GM23338 (cell line): ENCODE data around the gene COL4A2. TPM values are rescaled to one million over a fixed set of nuclear protein-coding genes. Genes with fewer than 3 reads are reported as not detected.
"Not testable (repeated sequence)": the region's sequence is repeated elsewhere in the genome, so short reads cannot be mapped to it uniquely, and the experiment has no call there.

Source experiments
- ATAC-seq: fragments of 200-7000 bp; cut with Tn5 transposase; 3 replicates; pipeline ENCODE4 v1.9.1; 2020
- DNase-seq: peaks from one replicate; pipeline ENCODE4 v3.0.0-alpha.2; 2015; ENCODE audit warnings: low spot score
- H2AFZ ChIP-seq: fragments of 200-600 bp; sonication (generic); 2 replicates; pipeline ENCODE4 v1.8.0; 2016; ENCODE audit warnings: antibody characterized with exemption, mild to moderate bottlenecking, moderate library complexity
- H3F3A ChIP-seq: fragments of 200-600 bp; sonication (generic); replicated peaks from 2 replicates; pipeline ENCODE4 v1.8.0; 2017; ENCODE audit warnings: antibody characterized with exemption, mixed run types, low read depth
- H3K27ac ChIP-seq: fragments of 200-600 bp; sonication (generic); 2 replicates; pipeline ENCODE4 v1.6.1; 2016; ENCODE audit warnings: low read depth
- H3K27me3 ChIP-seq: fragments of 200-600 bp; sonication (generic); 2 replicates; pipeline ENCODE4 v1.8.0; 2016; ENCODE audit warnings: mild to moderate bottlenecking, mixed run types, moderate library complexity; ENCODE audit not compliant: insufficient read depth
- H3K36me3 ChIP-seq: fragments of 200-600 bp; sonication (generic); 2 replicates; pipeline ENCODE4 v1.8.0; 2016; ENCODE audit warnings: mild to moderate bottlenecking; ENCODE audit not compliant: insufficient read depth
- H3K4me1 ChIP-seq: fragments of 200-600 bp; sonication (generic); 2 replicates; pipeline ENCODE4 v1.8.0; 2016; ENCODE audit warnings: mild to moderate bottlenecking, moderate library complexity; ENCODE audit not compliant: insufficient read depth
- H3K4me2 ChIP-seq: fragments of 200-600 bp; sonication (generic); 2 replicates; pipeline ENCODE4 v1.7.1; 2017; ENCODE audit warnings: mixed run types
- H3K4me3 ChIP-seq: fragments of 200-600 bp; sonication (generic); 2 replicates; pipeline ENCODE4 v1.6.1; 2016; ENCODE audit warnings: mixed run types
- H3K79me2 ChIP-seq: fragments of 200-600 bp; sonication (generic); replicated peaks from 2 replicates; pipeline ENCODE4 v1.8.0; 2017; ENCODE audit warnings: mild to moderate bottlenecking; ENCODE audit not compliant: insufficient read depth
- H3K9me2 ChIP-seq: fragments of 200-600 bp; sonication (generic); 2 replicates; pipeline ENCODE4 v1.8.0; 2017; ENCODE audit not compliant: insufficient read depth
- H4K20me1 ChIP-seq: fragments of 200-600 bp; sonication (generic); replicated peaks from 2 replicates; pipeline ENCODE4 v1.8.0; 2017; ENCODE audit warnings: mild to moderate bottlenecking; ENCODE audit not compliant: insufficient read depth
- H3K27ac Mint-ChIP-seq: 2 replicates; pipeline ENCODE4 v1.8.0; 2020; ENCODE audit warnings: inconsistent platforms, mild to moderate bottlenecking, moderate library complexity, mixed read lengths
- H3K27me3 Mint-ChIP-seq: 3 replicates; pipeline ENCODE4 v1.8.0; 2022; ENCODE audit warnings: low read depth, mild to moderate bottlenecking, moderate library complexity, mixed read lengths, inconsistent platforms; ENCODE audit not compliant: insufficient read depth, poor library complexity
- H3K36me3 Mint-ChIP-seq: 3 replicates; pipeline ENCODE4 v1.8.0; 2021; ENCODE audit warnings: low read depth, mild to moderate bottlenecking, inconsistent platforms, moderate library complexity, mixed read lengths
- H3K4me1 Mint-ChIP-seq: 3 replicates; pipeline ENCODE4 v1.8.0; 2020; ENCODE audit warnings: mild to moderate bottlenecking, inconsistent platforms, mixed read lengths
- H3K4me3 Mint-ChIP-seq: 3 replicates; pipeline ENCODE4 v1.8.0; 2021; ENCODE audit warnings: moderate library complexity, mild to moderate bottlenecking, inconsistent platforms, mixed read lengths
- H3K9me3 Mint-ChIP-seq: 3 replicates; pipeline ENCODE4 v1.8.0; 2020; ENCODE audit warnings: moderate library complexity, mild to moderate bottlenecking, inconsistent platforms, mixed read lengths
- CREB1 ChIP-seq: fragments of 250-450 bp; sonication (Bioruptor Pico); IDR thresholded peaks from 2 replicates; pipeline ENCODE4 v1.5.0; 2020; ENCODE audit warnings: low read depth, mild to moderate bottlenecking, moderate library complexity
- CTCF ChIP-seq, 2 experiments: fragments of 200-600 bp in 1 of 2; sonication (generic) in 1 of 2; conservative IDR thresholded peaks; 2 replicates each; pipeline versions ENCODE4 v1.5.1 to v1.6.1; 2016 to 2017; ENCODE audit warnings: antibody characterized with exemption in 2 of 2, low read depth in 2 of 2, mild to moderate bottlenecking in 2 of 2, moderate library complexity in 1 of 2
- JUNB ChIP-seq: IDR thresholded peaks from one replicate; pipeline ENCODE4 v1.6.1; 2016; ENCODE audit warnings: antibody characterized with exemption; ENCODE audit not compliant: unreplicated experiment
- POLR2AphosphoS5 ChIP-seq: IDR thresholded peaks from 2 replicates; pipeline ENCODE4 v1.6.1; 2016; ENCODE audit warnings: antibody characterized with exemption, low read depth
- REST ChIP-seq: IDR thresholded peaks from one replicate; pipeline ENCODE4 v1.6.1; 2018; ENCODE audit warnings: antibody characterized with exemption; ENCODE audit not compliant: unreplicated experiment
- STAT1 ChIP-seq: IDR thresholded peaks from one replicate; pipeline ENCODE4 v1.6.1; 2016; ENCODE audit warnings: antibody characterized with exemption; ENCODE audit not compliant: unreplicated experiment
- ZNF114 ChIP-seq: fragments of 250-450 bp; sonication (Bioruptor Pico); IDR thresholded peaks from 2 replicates; pipeline ENCODE4 v1.5.0; 2020; ENCODE audit warnings: mild to moderate bottlenecking, moderate library complexity
- ZNF331 ChIP-seq: fragments of 250-450 bp; sonication (Bioruptor Pico); IDR thresholded peaks from 2 replicates; pipeline ENCODE4 v1.5.0; 2020; ENCODE audit warnings: low read depth, mild to moderate bottlenecking, moderate library complexity
- polyA plus RNA-seq: library from polyadenylated mRNA; unstranded; fragments of >200 nt; fragmentation: Nextera tagmentation; extraction: Ambion mirVana; gene quantifications from 2 replicates; pipeline ENCODE4 v1.2.1, GENCODE V29; 2016
- total RNA-seq: library from RNA; depleted of rRNA; stranded (reverse); fragments of >200 nt; shearing (Covaris generic); gene quantifications from 2 replicates; pipeline ENCODE4 v1.2.3, GENCODE V29; 2014
- TF ChIP-seq, protein P1 (sequence below): IDR thresholded peaks from 2 replicates; pipeline ENCODE4 v1.6.1; 2016; ENCODE audit warnings: antibody characterized with exemption

COL4A2 gene
- total and polyA plus RNA-seq, 2 experiments from 2014 or later: 37.4 to 131 TPM

DNA sequence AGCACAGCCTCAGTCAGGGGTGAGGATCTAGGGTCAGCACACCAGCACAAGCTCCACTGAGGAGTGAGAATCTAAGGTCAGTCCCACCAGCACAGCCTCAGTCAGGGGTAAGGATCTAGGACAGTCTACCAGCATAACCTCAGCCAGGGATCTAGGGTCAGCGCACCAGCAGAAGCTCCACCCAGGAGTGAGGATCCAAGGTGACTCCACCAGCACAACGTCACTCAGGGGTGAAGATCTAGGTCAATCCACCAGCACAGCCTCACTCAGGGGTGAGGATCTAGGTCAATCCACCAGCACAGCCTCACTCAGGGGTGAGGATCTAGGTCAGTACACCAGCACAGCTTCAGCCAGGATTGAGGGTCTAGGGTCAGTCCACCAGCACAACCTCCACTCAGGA, 189.9 kb downstream of the COL4A2 start (continued):
- no peak for TF ChIP-seq REST
- TF ChIP-seq JUNB: no peak
- TF ChIP-seq CREB1 (CRISPR knock-in tag): no peak
- no peak for TF ChIP-seq CTCF (conservative IDR thresholded peaks at IDR 0.05; ENCODE audit: low read depth in 2 of 2)
- TF ChIP-seq ZNF114 (CRISPR knock-in tag): no peak
- TF ChIP-seq ZNF331 (CRISPR knock-in tag): no peak

DNA sequence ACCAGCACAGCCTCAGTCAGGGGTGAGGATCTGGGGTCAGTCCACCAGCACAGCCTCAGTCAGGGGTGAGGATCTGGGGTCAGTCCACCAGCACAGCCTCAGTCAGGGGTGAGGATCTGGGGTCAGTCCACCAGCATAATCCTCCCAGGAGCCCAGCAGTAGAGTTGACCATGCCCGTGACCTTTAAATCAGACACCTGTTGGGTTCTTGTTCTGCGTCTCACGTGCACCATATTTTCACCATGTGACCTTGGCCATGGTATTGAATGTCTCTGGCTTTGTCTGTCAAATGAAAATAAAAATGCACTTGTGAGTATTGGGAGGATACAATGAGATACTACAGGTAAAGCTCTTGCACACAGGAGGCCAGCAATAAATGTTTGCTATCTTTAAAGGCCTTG, 190.8 kb downstream of the COL4A2 start:
- not testable (repeated sequence) for H3K9me2 ChIP-seq, H3K27me3 Mint-ChIP-seq, H3K9me3 Mint-ChIP-seq, H3K4me3 ChIP-seq, ATAC-seq, H3K27ac ChIP-seq, H3K4me2 ChIP-seq, H3K4me3 Mint-ChIP-seq, H3K4me1 ChIP-seq, DNase-seq, H3F3A ChIP-seq, H3K27ac Mint-ChIP-seq, H3K27me3 ChIP-seq, H2AFZ ChIP-seq, H4K20me1 ChIP-seq, H3K79me2 ChIP-seq, H3K36me3 ChIP-seq, H3K4me1 Mint-ChIP-seq
- H3K36me3 Mint-ChIP-seq: peaks cover 71% of the 10 kb centered on the region

GRCh38 chr13:110498327-110498726, 191.2 kb downstream of the COL4A2 start:
- 0 out of 2 replicates have a peak, but pooled peaks cover 2% of the 10 kb centered on the region for H4K20me1 ChIP-seq

More at GRCh38 chr13:110498327-110498726, 191.2 kb downstream of the COL4A2 start:
- no peak for ATAC-seq
- DNase-seq: no peak
- no peaks in the 10 kb centered on the region for H3K27me3 ChIP-seq
- TF ChIP-seq POLR2AphosphoS5 (no peak), ZNF114 (CRISPR knock-in tag) (no peak), ZNF331 (CRISPR knock-in tag) (no peak), STAT1 (no peak), CTCF (conservative IDR thresholded peaks at IDR 0.05; ENCODE audit: low read depth in 2 of 2) (no peak), JUNB (no peak)
- TF ChIP-seq, protein P1, sequence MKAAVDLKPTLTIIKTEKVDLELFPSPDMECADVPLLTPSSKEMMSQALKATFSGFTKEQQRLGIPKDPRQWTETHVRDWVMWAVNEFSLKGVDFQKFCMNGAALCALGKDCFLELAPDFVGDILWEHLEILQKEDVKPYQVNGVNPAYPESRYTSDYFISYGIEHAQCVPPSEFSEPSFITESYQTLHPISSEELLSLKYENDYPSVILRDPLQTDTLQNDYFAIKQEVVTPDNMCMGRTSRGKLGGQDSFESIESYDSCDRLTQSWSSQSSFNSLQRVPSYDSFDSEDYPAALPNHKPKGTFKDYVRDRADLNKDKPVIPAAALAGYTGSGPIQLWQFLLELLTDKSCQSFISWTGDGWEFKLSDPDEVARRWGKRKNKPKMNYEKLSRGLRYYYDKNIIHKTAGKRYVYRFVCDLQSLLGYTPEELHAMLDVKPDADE: no peak
- Mint-ChIP-seq H3K4me3 (no peak overlapping the region), H3K27me3 (peaks cover 3% of the 10 kb centered on the region), H3K36me3 (peaks cover 71% of the 10 kb centered on the region), H3K9me3 (peaks cover 6% of the 10 kb centered on the region), H3K27ac (no peak overlapping the region), H3K4me1 (no peaks in the 10 kb centered on the region)
- no peaks in the 10 kb centered on the region for H3F3A ChIP-seq
- no peak overlapping the region for H3K4me2 ChIP-seq
- no peaks in the 10 kb centered on the region for H3K36me3 ChIP-seq
- no peak overlapping the region for H3K4me3 ChIP-seq
- H2AFZ ChIP-seq: no peak overlapping the region
- no peaks in the 10 kb centered on the region for H3K4me1 ChIP-seq
- no peaks in the 10 kb centered on the region for H3K79me2 ChIP-seq
- no peaks in the 10 kb centered on the region for H3K9me2 ChIP-seq
- no peak overlapping the region for H3K27ac ChIP-seq
